Activated CD8-positive, alpha-beta memory T cell treated with anti-CD3 and anti-CD28 coated beads, Interleukin-2, amount 50 U/mL, for 4 hours (primary cell): ENCODE results near the gene EBF3.
A peak's percentile ranks its signal among the peaks of the same experiment; 100 is the strongest.

Experiments used
- DNase-seq: peaks from one replicate; pipeline ENCODE4 v3.0.0-alpha.2; 2020

EBF3 gene

DNA sequence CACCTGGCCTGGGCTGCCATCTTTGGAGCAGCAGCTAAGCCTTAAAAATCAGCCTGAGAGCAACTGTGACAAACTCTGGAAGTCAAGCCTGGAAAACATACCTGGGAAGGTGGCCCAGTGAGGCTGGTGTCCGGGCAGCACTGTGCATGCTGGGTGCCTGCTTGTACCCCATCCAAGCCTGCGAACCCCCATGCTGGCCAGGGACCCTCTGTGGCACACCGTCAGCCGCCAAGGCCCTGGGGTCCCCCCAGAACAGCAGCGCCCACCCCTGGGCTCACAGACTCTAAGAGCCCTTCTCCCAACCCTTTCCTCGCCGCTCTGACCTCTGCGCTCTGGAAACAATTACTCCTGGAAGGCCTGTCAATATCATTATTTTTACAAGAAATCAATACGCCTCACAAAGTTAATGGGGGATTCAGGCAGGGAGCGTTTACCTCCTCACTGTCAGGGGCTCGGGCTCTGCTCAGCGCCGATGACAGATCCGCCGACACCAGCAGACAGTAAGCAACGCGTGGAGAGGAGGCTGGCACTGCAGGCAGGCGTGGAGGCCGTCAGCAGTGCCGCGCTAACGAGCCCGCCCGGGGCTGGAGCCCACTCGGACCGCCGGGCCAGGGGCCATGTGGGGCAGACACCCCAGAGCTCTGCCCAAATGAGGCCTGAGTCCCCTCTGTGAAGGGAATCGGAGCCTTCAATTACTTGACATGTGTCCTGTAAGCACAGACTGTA, 54.4 kb downstream of the EBF3 start:
- no peak for DNase-seq

DNA sequence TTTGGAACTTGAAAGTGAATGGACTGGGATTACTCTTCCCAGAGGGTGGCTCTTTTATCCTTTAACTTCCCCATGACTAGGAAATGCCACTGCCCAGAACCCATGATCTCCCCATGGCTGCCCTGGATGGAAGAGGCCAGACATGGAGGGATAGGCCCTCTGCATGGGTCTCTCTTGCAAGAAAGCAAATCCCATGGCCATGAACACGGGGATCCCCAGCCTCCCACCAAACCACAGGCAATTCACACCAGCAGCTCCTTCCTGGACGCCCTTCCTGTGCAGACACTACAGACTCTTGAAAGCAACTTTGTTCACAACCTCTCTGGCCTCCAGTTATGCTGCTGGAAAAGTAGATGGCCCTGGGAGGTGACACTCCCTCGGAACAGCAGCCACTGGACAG, 55.0 kb downstream of the EBF3 start:
- no peak for DNase-seq

DNA sequence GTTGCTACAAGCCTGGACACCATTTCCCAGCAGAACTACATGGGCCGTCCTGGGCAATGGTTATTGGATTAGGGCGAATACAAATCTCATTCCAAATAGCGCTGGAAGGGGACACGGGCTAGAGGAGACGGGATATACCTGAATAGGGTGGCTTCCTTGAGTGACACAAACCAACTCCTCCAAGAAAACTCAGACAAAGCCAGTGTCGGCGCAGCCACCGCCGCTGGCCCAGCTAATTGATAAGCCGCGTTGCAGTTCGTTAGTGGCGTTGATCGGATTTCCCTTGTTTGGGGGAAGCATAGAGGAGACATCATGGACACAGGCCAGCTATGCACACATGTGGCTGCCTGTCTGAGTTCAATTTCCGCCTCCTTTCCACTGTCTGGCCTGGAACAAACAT, 55.7 kb downstream of the EBF3 start:
- DNase-seq = no peak

DNA sequence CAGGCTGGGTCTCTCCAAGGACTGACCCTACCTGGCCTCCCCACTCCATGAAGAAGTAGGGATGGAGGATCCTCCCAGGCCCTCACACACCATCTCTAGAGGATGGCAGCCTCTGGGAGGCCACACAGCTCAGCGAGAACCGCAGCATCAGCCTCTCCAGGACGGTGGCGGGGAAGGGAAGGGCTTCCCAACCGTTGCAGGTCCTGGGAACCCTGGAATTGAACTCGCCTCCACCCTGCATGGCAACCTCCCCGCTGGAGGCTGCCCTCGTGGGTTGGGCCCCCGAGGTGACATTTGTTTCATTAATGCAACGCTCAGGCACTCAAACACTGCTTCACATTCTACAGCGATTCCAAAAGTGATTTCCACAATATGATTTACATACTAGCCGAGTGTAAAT, 58.5 kb downstream of the EBF3 start:
- no peak for DNase-seq

DNA sequence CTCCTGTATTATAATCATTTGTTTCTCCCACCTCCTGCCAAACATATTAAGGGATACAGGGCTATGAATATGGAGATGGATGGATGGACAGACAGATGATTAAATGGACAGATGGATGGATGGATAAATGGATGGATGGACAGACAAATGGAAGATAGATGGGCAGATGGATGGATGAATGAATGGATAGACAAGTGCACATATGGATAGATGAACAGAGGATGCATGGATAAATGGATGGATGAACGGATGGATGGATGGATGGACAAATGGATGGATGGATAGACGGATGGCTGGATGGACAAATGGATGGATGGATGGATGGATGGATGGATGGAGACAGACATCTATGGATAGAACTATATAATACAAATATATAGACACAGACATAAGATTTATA, 59.8 kb downstream of the EBF3 start:
- no peak for DNase-seq

DNA sequence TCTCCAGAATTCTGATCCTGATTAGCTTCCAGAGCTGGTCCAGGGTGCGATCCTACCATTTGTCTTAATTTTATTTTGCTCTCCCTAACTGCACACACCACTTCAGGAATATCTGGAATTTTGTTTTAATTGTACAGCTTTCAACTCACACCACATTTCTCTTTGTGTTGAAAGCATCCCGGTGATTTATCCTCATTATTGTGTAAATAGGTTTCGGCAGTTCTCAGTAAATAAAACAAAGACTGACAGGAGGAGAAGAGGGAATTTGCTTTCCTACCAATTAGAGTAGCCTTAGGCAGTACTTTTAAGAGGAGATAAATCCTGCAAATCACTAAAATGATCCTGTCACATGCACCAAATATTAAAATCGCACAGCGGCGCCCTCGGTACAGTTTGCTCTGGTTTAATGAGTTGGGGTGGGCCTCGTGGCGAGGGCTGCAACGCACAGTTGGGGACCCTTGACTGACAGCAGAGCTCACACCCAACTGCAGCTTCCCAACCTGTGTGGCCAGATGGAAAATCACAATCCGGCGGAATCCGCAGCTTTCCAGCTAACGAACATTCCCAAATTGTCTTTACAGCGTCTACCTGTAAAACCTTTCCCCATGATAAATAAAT, 62.6 kb downstream of the EBF3 start:
- DNase-seq = no peak

DNA sequence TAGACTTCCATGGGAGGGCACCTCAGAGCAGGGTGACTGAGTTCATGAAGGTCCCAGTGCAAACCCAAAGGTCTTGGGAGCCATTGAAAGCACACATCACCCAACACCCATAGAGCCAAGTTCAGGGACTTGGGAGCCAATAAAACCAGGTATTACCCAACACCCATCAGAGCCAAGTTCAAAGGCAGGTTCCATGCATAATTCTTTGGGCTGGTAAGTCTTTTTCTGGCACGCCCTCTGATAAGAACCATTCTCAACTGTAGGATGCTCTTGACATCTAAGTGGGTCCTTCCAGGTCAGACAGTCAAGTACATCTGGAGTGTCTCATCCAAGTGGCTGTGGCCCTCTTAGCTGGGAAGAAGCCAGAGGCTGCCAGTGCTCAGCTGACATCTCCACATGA, 63.2 kb downstream of the EBF3 start:
- DNase-seq = no peak

DNA sequence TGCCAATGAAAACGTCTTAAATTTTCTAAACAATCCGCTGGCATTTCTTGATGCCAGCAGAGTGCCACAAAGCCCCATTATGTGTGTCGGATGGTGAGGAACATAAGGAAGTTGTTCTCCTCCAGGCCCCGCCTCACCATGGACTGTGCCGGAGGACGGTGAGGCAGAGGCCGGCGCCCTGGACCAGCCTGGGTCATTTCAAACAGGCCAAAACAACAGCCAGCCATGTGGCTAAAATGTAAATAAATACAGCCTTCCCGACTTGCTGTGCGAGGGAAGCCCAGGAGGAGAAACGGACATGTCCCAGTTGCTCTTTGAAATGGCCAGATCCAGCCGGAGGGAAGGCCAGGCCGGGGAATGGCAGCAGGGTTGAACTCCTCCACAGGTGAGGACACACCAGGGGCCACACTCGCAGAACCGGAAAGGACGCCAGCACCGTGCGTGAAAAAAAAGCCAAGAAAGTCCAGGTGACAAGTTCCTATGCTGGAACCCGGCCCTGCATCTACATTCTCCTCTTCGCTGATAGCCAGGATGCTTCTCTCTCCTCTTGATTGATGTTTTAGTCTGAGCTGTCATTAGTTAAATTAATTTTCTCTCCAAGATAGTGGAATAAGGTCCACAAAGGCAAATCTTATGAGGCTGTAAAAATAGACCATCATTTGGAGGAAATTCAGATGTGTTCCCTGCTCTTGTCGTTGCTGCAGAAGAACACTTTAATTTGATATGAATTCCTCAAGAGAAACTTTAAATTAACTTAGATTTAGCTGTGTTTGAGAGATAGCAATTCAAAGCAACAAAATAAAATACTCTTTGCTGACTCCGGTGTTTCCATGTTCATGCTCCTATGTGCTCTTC, 64.6 kb downstream of the EBF3 start:
- DNase-seq = no peak

DNA sequence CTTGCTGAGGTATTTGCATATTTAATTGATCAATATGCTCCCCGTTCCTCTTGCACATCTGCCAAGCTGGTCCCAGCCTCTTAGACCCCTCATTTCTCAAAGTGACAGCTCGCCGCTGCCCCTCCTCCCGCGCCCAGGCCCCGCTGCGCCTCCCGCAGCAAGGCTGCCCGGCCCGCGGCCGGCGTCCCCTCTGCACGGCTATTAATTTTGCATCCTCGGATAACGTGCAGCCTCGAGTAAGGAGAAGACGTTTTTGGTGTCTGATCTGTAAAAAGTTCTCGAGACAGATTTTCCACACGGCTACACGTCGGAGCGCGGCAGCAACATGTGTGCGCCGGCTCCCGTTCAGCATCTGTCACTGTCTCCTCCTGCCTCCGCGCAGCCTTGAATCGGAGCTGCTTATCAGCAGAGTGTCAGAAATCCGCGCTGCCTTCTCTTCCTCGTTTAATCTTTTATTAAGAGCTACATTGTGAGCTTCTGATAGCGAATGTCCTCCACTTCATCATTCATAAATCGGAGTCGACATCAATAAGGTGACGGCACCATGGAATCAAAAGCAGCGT, 65.3 kb downstream of the EBF3 start:
- DNase-seq = no peak

DNA sequence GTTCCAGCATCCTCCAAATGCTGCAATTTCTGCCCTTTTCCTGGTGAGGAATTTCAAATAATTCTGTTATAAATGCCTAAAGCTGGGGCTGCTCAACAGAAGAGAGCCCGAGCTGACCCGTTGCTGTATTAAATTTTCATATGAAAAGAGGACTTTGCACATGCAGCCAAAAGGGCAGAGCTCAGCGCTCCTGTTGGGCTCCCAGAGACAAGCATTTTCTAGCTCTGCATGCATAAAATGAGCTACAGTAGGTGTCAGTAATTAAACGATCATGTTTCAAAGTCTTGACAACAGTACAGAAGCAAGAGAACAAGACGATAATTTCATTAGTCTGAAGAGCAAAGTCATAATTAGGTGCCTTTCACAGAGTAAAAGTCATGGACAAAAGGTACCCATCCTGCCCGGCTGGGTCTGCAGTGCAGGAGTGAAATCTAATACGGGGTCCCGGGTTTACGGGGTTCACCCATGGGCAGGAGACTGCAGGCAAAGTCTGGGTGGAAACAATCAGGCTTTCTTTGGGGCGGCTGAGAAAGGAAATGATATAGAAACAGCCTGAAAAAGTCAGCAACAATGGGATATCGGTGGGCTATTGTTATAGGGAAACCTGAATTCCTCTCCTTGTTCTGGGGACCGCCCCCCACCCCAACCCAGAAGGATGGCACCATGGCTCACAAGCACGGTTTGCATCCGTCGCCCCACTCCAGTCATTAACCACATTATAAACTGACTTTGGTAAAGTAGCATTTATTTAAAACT, 66.0 kb downstream of the EBF3 start:
- no peak for DNase-seq

DNA sequence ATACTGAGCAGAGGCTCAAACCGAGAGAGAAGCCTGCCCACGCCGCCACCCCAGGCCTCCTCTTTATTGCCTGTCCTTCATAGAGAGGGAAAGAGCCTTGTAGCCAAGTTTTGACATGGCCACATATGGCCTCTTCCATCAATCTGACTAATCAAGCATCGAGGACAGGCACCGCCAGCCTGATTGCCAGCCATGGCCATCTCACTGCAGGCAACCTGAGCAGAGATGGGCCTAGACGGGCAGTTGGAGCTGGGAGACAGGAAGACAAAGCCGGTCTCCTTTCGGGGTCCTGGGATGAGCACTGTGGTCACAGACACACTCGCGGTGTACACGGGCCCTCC, 67.2 kb downstream of the EBF3 start:
- DNase-seq = no peak

DNA sequence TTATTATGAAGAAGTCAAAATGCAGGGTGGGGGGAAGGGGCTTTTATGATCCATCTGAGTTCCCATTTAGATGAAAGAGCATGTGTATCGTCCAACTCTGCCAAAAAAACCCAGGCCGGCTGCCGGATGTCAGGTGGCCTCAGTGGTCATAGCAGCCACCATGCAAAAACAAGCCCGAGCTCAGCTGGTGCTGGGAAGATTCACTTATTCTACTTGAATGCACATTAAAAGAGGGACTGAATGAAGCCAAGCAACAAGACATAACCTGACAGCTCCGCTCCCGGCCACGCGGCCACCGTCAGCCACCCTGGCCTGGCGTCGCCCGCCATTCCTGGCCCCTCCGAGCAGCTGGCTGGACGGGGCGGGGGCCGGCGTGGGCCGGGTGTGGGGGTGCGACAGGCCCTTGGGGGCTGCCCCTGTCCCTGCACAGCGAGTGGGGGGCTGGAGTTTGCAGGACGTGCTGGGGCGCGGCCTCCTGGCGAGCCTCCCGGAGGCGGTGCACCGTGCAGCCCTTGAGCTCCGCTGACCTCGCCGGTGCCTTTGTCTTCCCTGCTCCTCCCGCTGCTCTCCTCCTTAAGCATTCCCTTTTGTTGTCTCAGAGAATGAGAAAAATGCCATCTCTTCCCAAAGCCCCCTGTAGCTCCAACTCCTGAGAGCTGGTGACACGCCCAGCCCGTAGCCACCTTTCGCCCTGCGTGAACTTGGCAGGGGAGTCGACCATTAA, 67.8 kb downstream of the EBF3 start:
- no peak for DNase-seq

DNA sequence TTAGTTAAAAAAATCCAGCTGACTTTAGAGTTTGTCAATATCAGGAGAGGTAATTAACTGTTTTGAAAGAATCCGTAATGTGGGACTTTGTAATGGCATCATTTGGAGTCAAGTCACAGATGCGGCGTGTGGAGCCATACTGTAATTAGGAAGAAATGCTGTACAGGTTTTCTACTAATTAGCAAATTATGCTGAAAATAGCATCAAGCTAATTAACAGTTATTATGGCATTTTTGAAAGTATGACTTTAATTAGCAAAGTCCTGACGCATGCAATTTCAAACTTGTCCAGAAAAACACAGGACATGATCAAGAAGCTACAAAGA, 68.3 kb downstream of the EBF3 start:
- no peak for DNase-seq

DNA sequence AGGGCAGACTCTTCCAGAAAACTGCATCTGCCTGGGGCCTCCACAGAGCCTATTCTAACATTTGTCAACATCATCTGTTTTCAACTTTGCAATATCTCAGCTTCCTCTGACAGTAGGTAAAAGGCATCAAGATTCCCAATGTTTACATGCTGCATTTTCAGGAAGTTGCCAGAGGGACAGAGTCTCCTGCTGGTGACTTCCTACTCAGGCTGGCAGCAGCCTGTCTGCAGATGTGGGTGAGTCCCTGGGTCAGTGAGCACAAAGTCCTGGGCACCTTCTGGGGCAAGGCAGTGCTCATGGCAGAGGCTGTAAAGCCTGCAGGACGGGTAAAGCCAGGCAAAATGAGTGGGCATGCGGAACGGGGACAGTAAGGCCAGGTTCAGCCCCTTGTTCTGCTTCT, 69.4 kb downstream of the EBF3 start:
- DNase-seq = no peak

DNA sequence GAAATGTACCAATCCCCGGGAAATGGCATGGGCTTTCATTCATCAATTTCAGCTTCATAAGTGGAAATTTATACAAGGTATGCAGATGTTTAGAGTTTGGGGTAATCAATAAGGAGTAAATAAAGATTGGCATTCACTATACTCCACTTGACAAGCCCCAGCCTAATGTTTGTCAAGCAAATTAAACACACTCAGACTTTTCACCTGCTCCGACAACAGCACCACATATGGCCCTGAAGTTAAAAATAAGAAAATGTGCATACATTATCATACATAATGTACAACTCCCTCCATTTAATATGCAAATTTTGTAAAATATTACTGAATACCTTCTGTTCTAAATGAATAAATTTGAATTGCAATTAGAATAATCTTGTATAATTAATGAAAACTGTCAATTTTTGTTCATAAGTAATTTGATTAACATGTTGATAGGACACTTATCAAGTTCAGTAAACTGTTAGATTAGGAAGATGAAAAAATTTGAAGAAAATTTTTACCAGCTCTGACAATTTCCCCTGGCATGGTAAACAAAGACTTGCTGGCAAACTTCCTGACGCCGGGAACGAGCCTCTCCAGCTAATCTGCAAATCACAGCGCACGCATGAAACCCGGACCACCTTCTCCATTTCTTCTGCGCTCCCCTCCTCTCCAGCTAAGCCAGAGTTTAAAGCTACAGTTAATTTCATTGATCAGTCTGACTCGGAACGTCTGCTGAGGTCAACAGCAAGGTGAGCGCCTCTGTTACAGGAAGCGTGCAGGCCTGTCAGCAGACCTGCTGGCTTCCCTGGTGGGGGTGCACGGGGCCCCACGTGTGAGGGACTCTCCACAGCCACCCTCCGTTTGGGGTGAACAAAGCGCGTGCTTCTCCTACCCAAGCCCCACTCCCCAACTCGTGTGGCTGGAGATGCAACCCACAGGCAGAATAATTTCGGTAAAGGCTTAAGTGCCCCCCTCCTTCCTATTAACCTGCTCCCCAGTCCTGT, 70.7 kb downstream of the EBF3 start:
- no peak for DNase-seq

DNA sequence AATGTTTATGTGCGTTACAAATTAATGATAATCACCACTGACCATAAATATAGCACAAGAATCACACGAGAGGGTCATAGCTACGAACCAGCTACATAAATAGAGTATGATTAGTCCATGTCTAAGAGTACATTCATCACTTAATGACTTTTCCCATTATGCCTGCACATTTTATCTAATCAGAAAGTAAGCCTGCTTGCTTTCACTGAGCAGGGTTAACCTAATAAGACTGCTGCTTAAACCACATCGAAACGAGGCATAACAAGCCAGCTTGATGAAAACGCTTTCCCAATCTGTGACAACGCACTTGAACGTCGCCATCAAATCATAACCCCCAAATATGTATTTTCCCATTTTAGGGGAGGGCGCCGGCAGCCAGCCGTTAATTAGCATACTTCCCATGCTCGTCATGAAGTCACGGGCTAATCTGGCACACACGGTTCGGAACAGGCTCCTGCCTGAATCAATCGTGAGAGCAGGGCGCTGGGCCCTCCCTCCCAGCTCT, 71.5 kb downstream of the EBF3 start:
- DNase-seq = no peak

DNA sequence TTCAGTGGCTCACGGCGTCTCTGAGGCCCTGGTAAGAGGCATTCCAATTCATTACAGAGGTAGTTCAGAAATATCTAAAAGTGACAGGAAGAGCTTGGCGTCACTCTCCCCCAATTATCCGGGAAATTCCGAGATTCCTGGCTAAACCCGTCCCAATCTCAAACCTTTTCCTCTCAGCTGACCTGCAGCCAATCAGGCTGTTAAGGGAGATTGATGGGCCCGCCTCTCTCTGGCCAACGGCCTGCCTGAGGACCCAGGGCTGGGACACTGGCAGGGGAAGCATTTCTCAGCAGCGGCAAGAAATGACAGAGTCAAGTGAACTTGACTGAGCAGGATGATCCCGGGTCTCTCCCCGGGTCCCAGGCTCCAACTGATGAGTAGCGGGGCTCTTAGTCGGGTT, 72.3 kb downstream of the EBF3 start:
- no peak for DNase-seq

DNA sequence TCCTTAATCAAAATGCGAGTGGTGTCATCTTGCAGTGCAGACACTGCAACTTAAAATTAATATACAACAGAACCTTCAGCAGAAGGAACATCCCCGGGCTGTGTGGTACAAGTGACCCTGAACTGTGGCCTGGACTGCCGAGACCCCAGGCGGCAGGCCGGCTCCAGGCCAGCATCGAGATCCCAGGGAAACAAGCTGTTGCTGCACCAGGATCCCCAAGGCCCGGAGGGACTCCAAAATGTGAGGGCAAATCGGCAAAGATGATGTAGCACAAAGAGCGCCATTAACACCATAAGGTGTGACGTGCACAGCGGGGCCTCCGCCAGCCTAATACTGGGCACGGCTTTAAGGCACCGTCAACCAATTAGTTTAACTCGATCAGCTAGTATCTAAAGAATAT, 73.9 kb downstream of the EBF3 start:
- no peak for DNase-seq

DNA sequence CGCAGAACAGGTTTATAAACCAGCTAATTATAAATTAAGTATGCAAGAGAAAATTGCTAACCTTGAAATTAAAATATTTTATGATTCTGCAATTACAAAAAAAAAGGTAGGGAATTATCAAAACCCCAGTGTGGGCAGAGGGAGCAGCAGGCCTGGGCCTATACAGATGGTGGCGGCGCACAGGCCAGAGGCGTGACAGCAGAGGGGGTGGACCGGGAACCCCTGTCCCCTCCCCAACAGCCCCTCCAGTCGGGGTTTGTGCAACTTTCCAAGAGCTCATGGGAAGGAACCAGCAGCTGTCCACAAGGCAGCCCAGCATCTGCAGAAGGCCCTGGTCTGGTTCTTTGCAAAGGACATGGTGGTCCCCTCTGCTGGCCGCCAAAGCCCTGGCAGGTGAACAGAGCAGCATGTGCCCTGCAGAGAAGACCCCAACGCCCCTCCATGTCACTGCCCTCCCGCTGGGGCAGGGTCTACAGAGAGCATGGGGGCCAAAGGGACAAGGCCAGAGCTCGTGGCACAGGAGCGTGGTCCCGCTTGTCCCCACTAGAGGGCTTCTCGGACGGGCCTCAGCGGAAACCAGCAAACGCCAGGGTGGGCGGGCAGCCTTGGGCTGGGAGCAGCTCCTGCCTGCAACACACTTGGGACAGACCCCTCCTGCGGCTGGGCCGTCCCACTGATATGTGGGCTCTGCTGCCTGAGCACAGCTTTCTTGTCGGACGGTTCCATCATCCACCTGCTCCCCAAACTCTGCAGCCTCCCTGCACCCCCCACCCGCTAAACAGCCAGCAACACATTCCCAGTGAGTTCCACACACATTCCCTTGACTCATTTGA, 75.1 kb downstream of the EBF3 start:
- peak; percentile 48 for DNase-seq
